ENCODE results near the gene PEX16.

Gene PEX16

GRCh38 chr11:45930951-45931570 lies 13.4 kb upstream of the PEX16 start:
- no peak for DNase-seq (ENCODE audit: low read depth)

- no peak for DNase-seq (ENCODE audit: low read depth)
Observed at GRCh38 chr11:45930031-45930794, 12.5 kb upstream of the PEX16 start.

GRCh38 chr11:45929486-45930030 lies 11.9 kb upstream of the PEX16 start:
- no peak for DNase-seq (ENCODE audit: low read depth)

GRCh38 chr11:45928535-45929215 lies 11.0 kb upstream of the PEX16 start:
- no peak for DNase-seq (ENCODE audit: low read depth)

GRCh38 chr11:45927684-45928413 lies 10.2 kb upstream of the PEX16 start:
- no peak for DNase-seq (ENCODE audit: low read depth)

- DNase-seq (ENCODE audit: low read depth): no peak
Observed at GRCh38 chr11:45927332-45927683, 9.6 kb upstream of the PEX16 start.

GRCh38 chr11:45926536-45927331 lies 9.1 kb upstream of the PEX16 start:
- DNase-seq (ENCODE audit: low read depth): no peak

GRCh38 chr11:45926001-45926401 lies 8.3 kb upstream of the PEX16 start:
- no peak for DNase-seq (ENCODE audit: low read depth)

GRCh38 chr11:45925550-45925949 lies 7.9 kb upstream of the PEX16 start:
- DNase-seq (ENCODE audit: low read depth): no peak

- no peak for DNase-seq (ENCODE audit: low read depth)
Observed at GRCh38 chr11:45924927-45925326, 7.2 kb upstream of the PEX16 start.

- DNase-seq (ENCODE audit: low read depth): no peak
Observed at GRCh38 chr11:45924036-45924915, 6.6 kb upstream of the PEX16 start.

GRCh38 chr11:45922425-45923082 lies 4.9 kb upstream of the PEX16 start, which contains the start of gene LARGE2:
LARGE2 (plus strand) TSS chr11:45922656; CDS start chr11:45922883, 227 bp downstream.
- DNase-seq (ENCODE audit: low read depth): no peak

GRCh38 chr11:45921561-45922424 lies 4.1 kb upstream of the PEX16 start:
- no peak for DNase-seq (ENCODE audit: low read depth)

- no peak for DNase-seq (ENCODE audit: low read depth)
Observed at GRCh38 chr11:45920531-45921477, 3.1 kb upstream of the PEX16 start.

GRCh38 chr11:45919806-45920530 lies 2.3 kb upstream of the PEX16 start:
- DNase-seq (ENCODE audit: low read depth): no peak

GRCh38 chr11:45918962-45919675 lies 1.4 kb upstream of the PEX16 start:
- DNase-seq (ENCODE audit: low read depth): no peak

Measured in fibroblast of the conjunctiva (primary cell).